Endodermal cell (in vitro differentiated cells): ENCODE results near the gene PHKB. TPM values are rescaled to one million over a fixed set of nuclear protein-coding genes. Genes with fewer than 3 reads are reported as not detected.
"Not testable (repeated sequence)": the region's sequence is repeated elsewhere in the genome, so short reads cannot be mapped to it uniquely, and the experiment has no call there.

Experiments
- DNase-seq: peaks from one replicate; pipeline ENCODE4 v3.0.0-alpha.2; 2017
- H3K27ac ChIP-seq: 2 replicates; pipeline ENCODE4 v1.5.1; 2013; ENCODE audit warnings: mild to moderate bottlenecking, low read depth, low read length, moderate library complexity
- H3K27me3 ChIP-seq: 2 replicates; pipeline ENCODE4 v1.6.1; 2013; ENCODE audit warnings: mild to moderate bottlenecking, low read length, moderate library complexity; ENCODE audit not compliant: insufficient read depth, control insufficient read depth, poor library complexity, severe bottlenecking
- H3K36me3 ChIP-seq: 2 replicates; pipeline ENCODE4 v1.7.0; 2013; ENCODE audit warnings: mild to moderate bottlenecking, low read length, moderate library complexity; ENCODE audit not compliant: control insufficient read depth, insufficient read depth
- H3K4me1 ChIP-seq: one replicate; pipeline ENCODE4 v1.7.0; 2013; ENCODE audit warnings: low read length; ENCODE audit not compliant: control insufficient read depth, insufficient read depth
- H3K4me3 ChIP-seq: 2 replicates; pipeline ENCODE4 v1.5.1; 2013; ENCODE audit warnings: mild to moderate bottlenecking, low read length, moderate library complexity
- H3K9ac ChIP-seq: 2 replicates; pipeline ENCODE4 v1.6.1; 2013; ENCODE audit warnings: mild to moderate bottlenecking, low read length, moderate library complexity; ENCODE audit not compliant: poor library complexity, severe bottlenecking; ENCODE audit errors: extremely low read depth
- H3K9me3 ChIP-seq: 2 replicates; pipeline ENCODE4 v1.6.1; 2013; ENCODE audit warnings: mild to moderate bottlenecking, low read length, moderate library complexity; ENCODE audit not compliant: control insufficient read depth
- H3K27ac Mint-ChIP-seq: 2 replicates; pipeline ENCODE4 v1.8.0; 2020; ENCODE audit warnings: mixed read lengths
- H3K27me3 Mint-ChIP-seq: 2 replicates; pipeline ENCODE4 v1.8.0; 2021; ENCODE audit warnings: mild to moderate bottlenecking, mixed read lengths; ENCODE audit not compliant: insufficient read depth
- H3K36me3 Mint-ChIP-seq: 2 replicates; pipeline ENCODE4 v1.8.0; 2020; ENCODE audit warnings: low read depth, mixed read lengths
- H3K4me1 Mint-ChIP-seq: 2 replicates; pipeline ENCODE4 v1.8.0; 2020; ENCODE audit warnings: mixed read lengths
- H3K4me3 Mint-ChIP-seq: 2 replicates; pipeline ENCODE4 v1.8.0; 2020; ENCODE audit warnings: mild to moderate bottlenecking, moderate library complexity, mixed read lengths
- H3K9me3 Mint-ChIP-seq: 2 replicates; pipeline ENCODE4 v1.8.0; 2020; ENCODE audit warnings: mild to moderate bottlenecking, mixed read lengths
- CTCF ChIP-seq: fragments of 200-600 bp; sonication (generic); conservative IDR thresholded peaks from 2 replicates; pipeline ENCODE4 v1.5.0; 2021; ENCODE audit warnings: antibody characterized with exemption, mild to moderate bottlenecking
- WGBS, 2 experiments: methylation state at CpG; one replicate each; pipeline versions ENCODE4 v1.1.5 to v1.1.7; 2013; ENCODE audit warnings: missing lambda C conversion rate in 2 of 2, mixed read lengths in 1 of 2; ENCODE audit not compliant: insufficient coverage in 1 of 2, insufficient read length in 1 of 2; 5-methylcytosine and 5-hydroxymethylcytosine counted together
- total RNA-seq, 2 donors: library from RNA; stranded (reverse); fragmentation: NEBNext Ultra II Directional in 1 of 2; extraction: Animal tissue kit (Norgen Biotek cat#: 25700) in 1 of 2; gene quantifications; 2 replicates in 1 of 2; 3 replicates in 1 of 2; pipeline ENCODE4 v1.2.1, GENCODE V29; 2021

PHKB gene
- total RNA-seq, 2 donors from 2014 or later, result 51.0 to 71.8 TPM

GRCh38 chr16:47424846-47425245 lies 36.3 kb upstream of the PHKB start:
- peak; percentile 60 for TF ChIP-seq CTCF
- Mint-ChIP-seq H3K27me3 (no peaks in the 10 kb centered on the region), H3K9me3 (peaks cover 12% of the 10 kb centered on the region), H3K4me3 (no peak overlapping the region), H3K4me1 (no peaks in the 10 kb centered on the region), H3K36me3 (peaks cover 67% of the 10 kb centered on the region), H3K27ac (no peak overlapping the region)
- Histone ChIP-seq H3K27ac (no peak overlapping the region), H3K27me3 (no peaks in the 10 kb centered on the region), H3K9me3 (no peaks in the 10 kb centered on the region), H3K9ac (no peak overlapping the region), H3K36me3 (peaks cover 44% of the 10 kb centered on the region), H3K4me1 (no peaks in the 10 kb centered on the region), H3K4me3 (no peak overlapping the region)
- 82 to 91% methylated on average over 9 to 13 of the region's 13 CpGs for WGBS, 2 experiments
- peak; percentile 82 for DNase-seq

- Histone ChIP-seq H3K27me3 (no peaks in the 10 kb centered on the region), H3K4me1 (no peaks in the 10 kb centered on the region), H3K9ac (no peak overlapping the region), H3K9me3 (peaks cover 12% of the 10 kb centered on the region), H3K27ac (no peak overlapping the region), H3K36me3 (peaks cover 43% of the 10 kb centered on the region), H3K4me3 (no peak overlapping the region)
- Mint-ChIP-seq H3K9me3 (peaks cover 24% of the 10 kb centered on the region), H3K36me3 (peaks cover 70% of the 10 kb centered on the region), H3K4me3 (no peak overlapping the region), H3K4me1 (no peaks in the 10 kb centered on the region), H3K27me3 (no peaks in the 10 kb centered on the region), H3K27ac (no peak overlapping the region)
- WGBS, 2 experiments, result 71 to 96% methylated on average over 1 of the region's 1 CpG
- DNase-seq, result no peak
- TF ChIP-seq CTCF, result no peak
These were observed 34.3 kb upstream of the PHKB start for GRCh38 chr16:47426806-47427205.

GRCh38 chr16:47431960-47432359 lies 29.2 kb upstream of the PHKB start:
- Mint-ChIP-seq H3K4me1 (no peaks in the 10 kb centered on the region), H3K4me3 (no peak overlapping the region), H3K27ac (no peak overlapping the region)

GRCh38 chr16:47434274-47434673 lies 26.9 kb upstream of the PHKB start:
- Mint-ChIP-seq H3K9me3 (peaks cover 31% of the 10 kb centered on the region), H3K36me3 (peaks cover 48% of the 10 kb centered on the region)
- not testable (repeated sequence) for H3K4me1 Mint-ChIP-seq, H3K4me1 ChIP-seq, H3K9ac ChIP-seq, H3K27me3 Mint-ChIP-seq, H3K27me3 ChIP-seq, DNase-seq, H3K27ac ChIP-seq, H3K4me3 ChIP-seq, H3K27ac Mint-ChIP-seq, H3K4me3 Mint-ChIP-seq
- Histone ChIP-seq H3K9me3 (peaks cover 16% of the 10 kb centered on the region), H3K36me3 (peaks cover 23% of the 10 kb centered on the region)
- WGBS, 2 experiments, result 97% methylated on average over 2 of the region's 2 CpGs; no CpG with 5 or more reads in 1 of the 2 experiments

More at GRCh38 chr16:47431960-47432359, 29.2 kb upstream of the PHKB start:
- H3K9ac ChIP-seq, result no peak overlapping the region
- H3K36me3 ChIP-seq, result peaks cover 32% of the 10 kb centered on the region
- Mint-ChIP-seq H3K36me3 (peaks cover 41% of the 10 kb centered on the region), H3K9me3 (peaks cover 15% of the 10 kb centered on the region), H3K27me3 (no peaks in the 10 kb centered on the region)
- no peak for TF ChIP-seq CTCF
- H3K4me1 ChIP-seq, result no peaks in the 10 kb centered on the region
- no peak overlapping the region for H3K27ac ChIP-seq
- peaks cover 16% of the 10 kb centered on the region for H3K9me3 ChIP-seq
- no peaks in the 10 kb centered on the region for H3K27me3 ChIP-seq
- WGBS, 2 experiments, result 93 to 94% methylated on average over 2 to 3 of the region's 3 CpGs
- DNase-seq, result no peak
- no peak overlapping the region for H3K4me3 ChIP-seq

- 86 to 93% methylated on average over 1 to 3 of the region's 3 CpGs for WGBS, 2 experiments
- peaks cover 45% of the 10 kb centered on the region for H3K9me3 Mint-ChIP-seq
- H3K4me1 Mint-ChIP-seq, H3K27ac ChIP-seq, H3K27me3 ChIP-seq, H3K9ac ChIP-seq, H3K4me3 ChIP-seq, H3K27ac Mint-ChIP-seq, H3K9me3 ChIP-seq, DNase-seq, H3K4me1 ChIP-seq, H3K27me3 Mint-ChIP-seq, H3K4me3 Mint-ChIP-seq: not testable (repeated sequence)
- peaks cover 16% of the 10 kb centered on the region for H3K36me3 ChIP-seq
- H3K36me3 Mint-ChIP-seq, result peaks cover 61% of the 10 kb centered on the region
These were observed 21.1 kb upstream of the PHKB start for GRCh38 chr16:47440066-47440465.
